Right cardiac atrium (tissue), 5 donors: ENCODE data around the gene ST13. TPM values are rescaled to one million over a fixed set of nuclear protein-coding genes. Genes with fewer than 3 reads are reported as not detected.
A peak's percentile ranks its signal among the peaks of the same experiment; 100 is the strongest.
"Not testable (repeated sequence)": the region's sequence is repeated elsewhere in the genome, so short reads cannot be mapped to it uniquely, and the experiment has no call there.

ENCODE experiments used
- ATAC-seq, 2 donors: fragments of 200-7000 bp; cut with Tn5 transposase; one replicate each; pipeline versions ENCODE4 v1.8.0 to v1.9.1; 2020; ENCODE audit warnings: moderate library complexity in 2 of 2, mild to moderate bottlenecking in 1 of 2
- DNase-seq, 3 donors: peaks; one replicate each; pipeline ENCODE4 v3.0.0-alpha.2; 2020
- H3K27ac ChIP-seq: one replicate; pipeline ENCODE4 v1.5.1; 2013; ENCODE audit warnings: mild to moderate bottlenecking, low read length, control low read depth, moderate library complexity
- H3K27me3 ChIP-seq: one replicate; pipeline ENCODE4 v1.6.1; 2013; ENCODE audit not compliant: control insufficient read depth, insufficient read depth
- H3K4me1 ChIP-seq: one replicate; pipeline ENCODE4 v1.6.1; 2013; ENCODE audit warnings: low read length; ENCODE audit not compliant: control insufficient read depth, insufficient read depth
- H3K4me3 ChIP-seq: one replicate; pipeline ENCODE4 v1.5.1; 2013; ENCODE audit warnings: low read length, control low read depth
- H3K9me3 ChIP-seq: one replicate; pipeline ENCODE4 v1.6.1; 2013; ENCODE audit warnings: low read length; ENCODE audit not compliant: control insufficient read depth
- WGBS: extraction: QIAGEN DNeasy Blood & Tissue Kit; methylation state at CpG from one replicate; pipeline ENCODE4 v1.1.7; 2013; 5-methylcytosine and 5-hydroxymethylcytosine counted together
- intact Hi-C, 4 donors: fragments of 100-400 bp; cut with DNase I; formaldehyde crosslinking; loops; one replicate each; pipeline versions ENCODE4 v1.11.0 to v1.14.0; 2022 to 2023
- polyA plus RNA-seq: library from polyadenylated mRNA; stranded (reverse); fragments of 200-250 nt; gene quantifications from one replicate; pipeline ENCODE4 v1.2.3, GENCODE V29; 2013
- total RNA-seq, 4 donors: library from RNA; stranded (reverse); fragmentation: NEBNext Ultra II Directional; extraction: Animal tissue kit (Norgen Biotek cat#: 25700); gene quantifications; one replicate each; pipeline ENCODE4 v1.2.1, GENCODE V29; 2021
- donor health status: healthy with polysubstance abuse.
- donor health status: DM: no; HTN: yes; CAD: no.
- donor health status: DM: no; HTN: no; CAD: no.
- donor health status: DM: no; HTN: yes; CAD: no; lungs with severe emphysema.
- donor health status: DM: yes; HTN: yes; CAD: no.

ST13 gene
- total and polyA plus RNA-seq, 5 donors: 71.1 to 223 (median 191) TPM

GRCh38 chr22:40838486-40838885 is 18.0 kb downstream of the ST13 start:
- 84% methylated on average over 3 of the region's 3 CpGs for WGBS
- Histone ChIP-seq H3K4me1 (no peaks in the 10 kb centered on the region), H3K9me3 (no peaks in the 10 kb centered on the region), H3K27me3 (no peaks in the 10 kb centered on the region), H3K4me3 (no peak overlapping the region), H3K27ac (no peak overlapping the region)
- intact Hi-C loops: loop anchor here in 1 of 4 donors (10.0 kb wide), 1 partner anchor 316 kb away; no protein-coding TSS in a partner anchor
- ATAC-seq (no peak), DNase-seq (no peak)

DNA sequence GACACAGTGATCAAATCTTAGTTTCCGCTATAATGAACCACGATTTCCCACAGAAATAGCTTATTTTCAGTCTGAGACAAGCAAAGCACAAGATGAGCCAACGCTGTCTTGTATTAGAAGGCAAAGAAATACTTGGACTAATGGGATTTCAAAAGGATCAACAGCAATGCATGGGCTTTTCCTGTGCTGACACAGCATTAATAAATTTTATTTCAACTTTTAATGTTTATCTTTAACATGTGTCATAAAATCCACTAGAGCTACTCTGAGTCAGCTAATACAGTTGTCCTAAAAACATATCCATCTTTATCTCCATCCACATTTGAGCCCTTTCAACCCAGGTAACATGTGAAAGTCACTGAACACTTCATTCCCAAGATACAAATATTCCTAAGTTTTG is 21.8 kb downstream of the ST13 start:
- Histone ChIP-seq H3K4me3 (no peak overlapping the region), H3K27ac (no peak overlapping the region), H3K27me3 (no peaks in the 10 kb centered on the region), H3K4me1 (no peaks in the 10 kb centered on the region), H3K9me3 (no peaks in the 10 kb centered on the region)
- ATAC-seq (no peak), DNase-seq (no peak)
- intact Hi-C loops: loop anchor here in 1 of 4 donors (10.0 kb wide), 1 partner anchor 320 kb away; no protein-coding TSS in a partner anchor
- 98% methylated on average over 3 of the region's 3 CpGs for WGBS

DNA sequence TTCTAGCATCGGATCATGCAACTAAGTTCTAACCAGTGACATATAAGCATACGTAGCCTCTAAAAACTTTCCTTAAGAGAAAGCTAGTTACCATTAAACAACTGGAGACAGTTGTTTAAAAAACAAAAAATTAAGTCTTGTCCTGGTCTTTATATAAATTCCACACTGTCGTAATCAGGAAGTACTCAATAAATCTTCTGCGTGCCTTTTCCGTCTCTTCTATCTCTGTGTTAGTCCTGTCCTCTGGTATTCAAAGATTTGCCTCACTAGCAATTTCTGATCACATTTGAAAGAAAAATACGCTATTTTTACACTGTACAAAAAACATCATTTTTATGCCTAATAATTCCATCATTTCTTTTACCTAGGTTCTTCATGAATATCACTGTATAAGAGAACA is 27.3 kb downstream of the ST13 start:
- Histone ChIP-seq H3K27me3 (no peaks in the 10 kb centered on the region), H3K9me3 (no peaks in the 10 kb centered on the region), H3K4me3 (no peak overlapping the region), H3K4me1 (no peaks in the 10 kb centered on the region), H3K27ac (no peak overlapping the region)
- intact Hi-C loops: no loop called here
- ATAC-seq: no peak
- WGBS: 90% methylated on average over 6 of the region's 6 CpGs
- no peak for DNase-seq

DNA sequence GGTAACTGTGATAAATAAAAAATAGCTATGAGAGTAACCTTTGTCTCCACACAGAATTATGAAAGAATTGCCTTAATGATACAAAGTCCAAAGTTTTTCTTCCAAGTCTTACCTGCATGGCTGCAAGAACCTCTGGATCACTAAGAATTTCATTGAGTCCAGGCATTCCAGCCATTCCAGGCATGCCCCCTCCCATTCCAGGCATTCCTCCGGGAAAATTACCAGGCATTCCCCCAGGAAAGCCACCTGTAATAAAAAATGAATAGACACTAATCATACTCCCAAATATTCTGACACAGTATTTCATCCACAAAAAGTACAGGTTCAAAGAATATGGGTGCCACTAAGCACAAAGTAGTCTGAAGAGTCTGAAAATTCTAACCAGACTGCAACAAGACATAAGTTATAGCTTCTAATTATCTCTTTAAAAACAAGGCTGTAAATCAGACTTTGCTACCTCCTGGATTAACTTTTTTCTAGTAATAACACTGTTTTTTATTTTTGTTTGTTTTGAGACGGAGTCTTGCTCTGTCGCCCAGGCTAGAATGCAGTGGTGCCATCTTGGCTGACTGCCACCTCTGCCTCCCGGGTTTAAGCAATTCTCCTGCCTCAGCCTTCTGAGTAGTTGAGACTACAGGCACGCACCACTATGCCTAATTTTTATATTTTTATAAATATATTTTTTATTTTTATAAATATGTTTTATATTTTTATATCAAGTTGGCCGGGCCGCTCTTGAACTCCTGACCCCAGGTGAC is 29.3 kb downstream of the ST13 start:
- intact Hi-C loops: no loop called here
- ATAC-seq (no peak), DNase-seq (no peak)
- no peak overlapping the region for H3K4me3 ChIP-seq
- 80% methylated on average over 7 of the region's 7 CpGs for WGBS
- H3K9me3 ChIP-seq: no peaks in the 10 kb centered on the region
- no peaks in the 10 kb centered on the region for H3K4me1 ChIP-seq
- no peaks in the 10 kb centered on the region for H3K27me3 ChIP-seq
- H3K27ac ChIP-seq: no peak overlapping the region

- DNase-seq, H3K4me1 ChIP-seq, ATAC-seq, intact Hi-C loops, H3K4me3 ChIP-seq, H3K9me3 ChIP-seq, H3K27me3 ChIP-seq, H3K27ac ChIP-seq: not testable (repeated sequence)
- 100% methylated on average over 2 of the region's 2 CpGs for WGBS
Measured at GRCh38 chr22:40826292-40826691, 30.1 kb downstream of the ST13 start.

- 42% methylated on average over 1 of the region's 1 CpG for WGBS
Measured at GRCh38 chr22:40823426-40823825, 33.0 kb downstream of the ST13 start.

DNA sequence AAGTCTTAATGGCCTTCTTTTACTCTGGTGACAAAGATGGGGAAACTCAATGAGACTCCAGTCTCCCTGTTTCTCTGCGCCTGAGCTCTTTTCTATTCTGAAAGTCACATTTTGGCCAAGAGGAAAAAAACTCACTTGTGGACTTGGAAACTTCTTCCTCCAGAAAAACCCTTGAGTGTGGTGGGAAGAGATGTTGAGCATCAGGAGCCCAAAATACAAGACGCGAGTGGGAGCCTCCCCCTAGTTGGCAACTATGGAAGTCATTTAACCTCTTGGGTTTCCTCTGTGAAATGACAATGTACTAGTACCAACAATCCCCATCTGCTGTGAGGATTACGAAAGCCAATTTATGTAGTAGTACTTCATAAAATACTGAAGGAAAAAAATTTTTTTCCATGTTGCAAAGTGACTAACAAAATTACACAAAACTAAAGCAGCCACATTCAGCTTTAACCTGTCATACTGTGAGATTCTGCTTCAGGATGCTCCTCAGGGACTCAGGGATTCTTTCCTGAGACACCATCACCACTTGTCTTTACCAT is 36.8 kb downstream of the ST13 start:
- H3K4me3 ChIP-seq: peak overlapping the region; percentile 96
- no peaks in the 10 kb centered on the region for H3K27me3 ChIP-seq
- 4% methylated on average over 4 of the region's 4 CpGs for WGBS
- DNase-seq (no peak), ATAC-seq (peak; percentile 14 to 36)
- H3K9me3 ChIP-seq: no peaks in the 10 kb centered on the region
- intact Hi-C loops: no loop called here
- H3K4me1 ChIP-seq: peaks cover 5% of the 10 kb centered on the region
- H3K27ac ChIP-seq: peak overlapping the region; percentile 89

More at GRCh38 chr22:40823426-40823825, 33.0 kb downstream of the ST13 start:
- Histone ChIP-seq H3K4me1 (no peaks in the 10 kb centered on the region), H3K27ac (no peak overlapping the region), H3K9me3 (no peaks in the 10 kb centered on the region), H3K27me3 (no peaks in the 10 kb centered on the region), H3K4me3 (no peak overlapping the region)
- no peak for DNase-seq
- ATAC-seq: no peak
- intact Hi-C loops: no loop called here

- peak within 1 kb of the TSS; percentile 96 for H3K4me3 ChIP-seq
- ATAC-seq (peak; percentile 97 to 99), DNase-seq (peak; percentile 90 to 95 (median 95))
- no peaks in the 10 kb centered on the region for H3K27me3 ChIP-seq
- peaks cover 5% of the 10 kb centered on the region for H3K4me1 ChIP-seq
- intact Hi-C loops: no loop called here
- H3K27ac ChIP-seq: peak within 1 kb of the TSS; percentile 89
- WGBS: under 1% methylated on average over 61 of the region's 61 CpGs
- H3K9me3 ChIP-seq: no peaks in the 10 kb centered on the region
Measured at GRCh38 chr22:40818747-40819598, 37.5 kb downstream of the ST13 start, which contains the start of gene SLC25A17. SLC25A17 (minus strand) TSS chr22:40819346; CDS start chr22:40819248, 98 bp downstream.

DNA sequence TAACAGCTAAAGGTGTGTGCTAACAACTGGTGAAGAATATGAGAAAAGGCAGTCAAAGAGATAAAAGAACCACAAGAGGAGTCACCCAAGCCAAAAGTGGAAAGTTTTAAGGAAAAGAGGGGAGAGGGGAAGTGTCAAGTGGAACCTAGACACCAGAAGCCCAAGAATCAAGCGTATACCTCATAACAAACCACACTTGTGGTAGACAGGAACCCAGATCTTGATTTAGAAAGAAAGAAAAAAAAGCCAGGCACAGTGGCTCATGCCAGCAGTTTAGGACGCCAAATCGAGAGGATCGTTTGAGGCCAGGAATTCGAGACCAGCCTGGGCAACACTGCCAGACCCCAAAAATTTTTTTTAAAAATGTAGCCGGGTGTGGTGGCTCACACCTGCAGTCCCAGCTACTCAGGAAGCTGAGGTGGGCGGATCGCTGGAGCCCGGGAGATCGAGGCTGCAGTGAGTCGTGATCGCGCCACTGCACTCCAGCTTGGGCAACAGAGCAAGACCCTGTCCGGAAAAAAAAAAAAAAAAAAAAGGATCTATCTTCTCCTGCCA is 38.2 kb downstream of the ST13 start:
- Histone ChIP-seq H3K27ac (no peak overlapping the region), H3K9me3 (no peaks in the 10 kb centered on the region), H3K4me3 (peak overlapping the region; percentile 96), H3K27me3 (no peaks in the 10 kb centered on the region), H3K4me1 (peaks cover 5% of the 10 kb centered on the region)
- DNase-seq (peak in 2 of 3 donors; percentile 14 to 47), ATAC-seq (no peak)
- WGBS: 36% methylated on average over 14 of the region's 14 CpGs
- intact Hi-C loops: no loop called here

GRCh38 chr22:40817737-40818136 is 38.7 kb downstream of the ST13 start:
- no peaks in the 10 kb centered on the region for H3K27me3 ChIP-seq
- intact Hi-C loops: no loop called here
- no peak overlapping the region for H3K27ac ChIP-seq
- no peak for DNase-seq
- H3K4me1 ChIP-seq: peaks cover 5% of the 10 kb centered on the region
- WGBS: 90% methylated on average over 4 of the region's 4 CpGs
- no peak for ATAC-seq
- H3K9me3 ChIP-seq: no peaks in the 10 kb centered on the region
- no peak overlapping the region for H3K4me3 ChIP-seq
